SK-N-SH treated with all-trans-retinoic acid at 6 μM for 48 hours (cell line): ENCODE data around the gene PSME4.

Source experiments
- ARNTL ChIP-seq: fragments of 450-650 bp; formaldehyde crosslinking; IDR thresholded peaks from 2 replicates; pipeline ENCODE4 v1.5.0; 2020; ENCODE audit warnings: low read depth, mild to moderate bottlenecking, moderate library complexity, borderline replicate concordance
- ZFP3 ChIP-seq: fragments of 250-450 bp; sonication (Bioruptor Pico); IDR thresholded peaks from 2 replicates; pipeline ENCODE4 v1.5.0; 2020; ENCODE audit warnings: mild to moderate bottlenecking, moderate library complexity
- TF ChIP-seq, protein P1 (sequence below): fragments of 250-450 bp; sonication (Bioruptor Pico); IDR thresholded peaks from 2 replicates; pipeline ENCODE4 v1.8.0; 2020; ENCODE audit warnings: mild to moderate bottlenecking, moderate library complexity, borderline replicate concordance

GRCh38 chr2:53863538-53864227, 107.1 kb downstream of the PSME4 start:
- TF ChIP-seq, protein P1, sequence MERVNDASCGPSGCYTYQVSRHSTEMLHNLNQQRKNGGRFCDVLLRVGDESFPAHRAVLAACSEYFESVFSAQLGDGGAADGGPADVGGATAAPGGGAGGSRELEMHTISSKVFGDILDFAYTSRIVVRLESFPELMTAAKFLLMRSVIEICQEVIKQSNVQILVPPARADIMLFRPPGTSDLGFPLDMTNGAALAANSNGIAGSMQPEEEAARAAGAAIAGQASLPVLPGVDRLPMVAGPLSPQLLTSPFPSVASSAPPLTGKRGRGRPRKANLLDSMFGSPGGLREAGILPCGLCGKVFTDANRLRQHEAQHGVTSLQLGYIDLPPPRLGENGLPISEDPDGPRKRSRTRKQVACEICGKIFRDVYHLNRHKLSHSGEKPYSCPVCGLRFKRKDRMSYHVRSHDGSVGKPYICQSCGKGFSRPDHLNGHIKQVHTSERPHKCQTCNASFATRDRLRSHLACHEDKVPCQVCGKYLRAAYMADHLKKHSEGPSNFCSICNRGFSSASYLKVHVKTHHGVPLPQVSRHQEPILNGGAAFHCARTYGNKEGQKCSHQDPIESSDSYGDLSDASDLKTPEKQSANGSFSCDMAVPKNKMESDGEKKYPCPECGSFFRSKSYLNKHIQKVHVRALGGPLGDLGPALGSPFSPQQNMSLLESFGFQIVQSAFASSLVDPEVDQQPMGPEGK (CRISPR knock-in tag): no peak
- TF ChIP-seq ARNTL: no peak
- TF ChIP-seq ZFP3 (CRISPR knock-in tag): no peak
